ENCODE measurements around the gene TEDC1. TPM values are rescaled to one million over a fixed set of nuclear protein-coding genes. Genes with fewer than 3 reads are reported as not detected.

The TEDC1 gene
- total RNA-seq, 1 experiment from 2014 or later: 17.9 TPM

DNA sequence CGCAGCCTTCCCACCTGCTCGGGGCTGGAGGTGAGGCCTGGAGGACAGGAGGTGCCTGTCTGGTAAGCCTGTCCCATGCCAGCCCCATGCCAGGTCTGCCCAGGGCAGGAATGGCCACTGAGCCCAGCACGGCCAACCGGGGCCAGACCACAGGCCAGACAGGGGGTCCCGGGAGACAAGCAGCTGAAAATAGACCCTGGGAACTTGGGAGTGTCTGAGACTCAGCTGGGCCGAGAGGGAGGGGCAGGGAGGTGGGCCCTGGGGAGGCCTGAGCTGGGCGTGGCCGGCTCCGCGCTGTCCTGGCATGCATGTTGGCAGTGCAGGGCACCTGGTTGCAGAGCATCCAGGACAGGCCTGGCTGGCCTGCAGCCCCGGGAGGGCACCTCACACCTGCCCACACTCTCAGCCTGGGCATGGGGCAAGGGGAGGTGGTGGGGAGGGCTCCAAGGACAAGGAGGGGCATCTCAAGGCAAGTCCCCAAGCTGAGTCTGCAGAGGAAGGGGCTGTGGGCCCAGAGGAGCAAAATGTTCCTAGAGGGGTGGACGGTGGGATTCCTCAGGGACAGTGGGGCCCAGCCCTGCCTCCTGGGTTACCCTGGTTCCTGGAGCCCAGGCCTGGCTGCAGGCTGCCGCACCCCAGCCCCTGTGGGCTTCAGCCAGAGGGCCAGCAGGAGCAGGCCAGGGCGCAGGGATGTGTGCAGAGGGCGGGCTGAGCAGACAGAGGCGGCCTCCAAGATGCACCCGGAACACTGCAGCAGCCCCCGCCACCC, 7.6 kb upstream of the TEDC1 start:
- Mint-ChIP-seq H3K27ac (no peak overlapping the region), H3K36me3 (no peaks in the 10 kb centered on the region), H3K4me3 (no peak overlapping the region), H3K4me1 (peaks cover 18% of the 10 kb centered on the region), H3K9me3 (no peaks in the 10 kb centered on the region), H3K27me3 (ENCODE audit: low read depth) (peaks cover 87% of the 10 kb centered on the region)
- DNase-seq (ENCODE audit: low spot score): no peak
- ATAC-seq: no peak
- TF ChIP-seq CBFB (CRISPR knock-in tag; IDR thresholded peaks at IDR 0.05; ENCODE audit: low read depth): no peak
- no peak for TF ChIP-seq SOX15 (CRISPR knock-in tag; IDR thresholded peaks at IDR 0.05)
- no peak for TF ChIP-seq ZNF416 (CRISPR knock-in tag; IDR thresholded peaks at IDR 0.05)
- no peak for TF ChIP-seq TP53 (CRISPR knock-in tag; IDR thresholded peaks at IDR 0.05)
- TF ChIP-seq ZNF121 (CRISPR knock-in tag; IDR thresholded peaks at IDR 0.05): no peak
- no peak for TF ChIP-seq TCF7 (CRISPR knock-in tag; IDR thresholded peaks at IDR 0.05; ENCODE audit: low read depth)
- ChIA-PET CTCF (interaction anchor here (1.7 to 5.1 kb wide), 2 partner anchors 13 to 113 kb away, joined by 4 to 116 read pairs; no protein-coding TSS in a partner anchor), POLR2A (no interaction called here)

DNA sequence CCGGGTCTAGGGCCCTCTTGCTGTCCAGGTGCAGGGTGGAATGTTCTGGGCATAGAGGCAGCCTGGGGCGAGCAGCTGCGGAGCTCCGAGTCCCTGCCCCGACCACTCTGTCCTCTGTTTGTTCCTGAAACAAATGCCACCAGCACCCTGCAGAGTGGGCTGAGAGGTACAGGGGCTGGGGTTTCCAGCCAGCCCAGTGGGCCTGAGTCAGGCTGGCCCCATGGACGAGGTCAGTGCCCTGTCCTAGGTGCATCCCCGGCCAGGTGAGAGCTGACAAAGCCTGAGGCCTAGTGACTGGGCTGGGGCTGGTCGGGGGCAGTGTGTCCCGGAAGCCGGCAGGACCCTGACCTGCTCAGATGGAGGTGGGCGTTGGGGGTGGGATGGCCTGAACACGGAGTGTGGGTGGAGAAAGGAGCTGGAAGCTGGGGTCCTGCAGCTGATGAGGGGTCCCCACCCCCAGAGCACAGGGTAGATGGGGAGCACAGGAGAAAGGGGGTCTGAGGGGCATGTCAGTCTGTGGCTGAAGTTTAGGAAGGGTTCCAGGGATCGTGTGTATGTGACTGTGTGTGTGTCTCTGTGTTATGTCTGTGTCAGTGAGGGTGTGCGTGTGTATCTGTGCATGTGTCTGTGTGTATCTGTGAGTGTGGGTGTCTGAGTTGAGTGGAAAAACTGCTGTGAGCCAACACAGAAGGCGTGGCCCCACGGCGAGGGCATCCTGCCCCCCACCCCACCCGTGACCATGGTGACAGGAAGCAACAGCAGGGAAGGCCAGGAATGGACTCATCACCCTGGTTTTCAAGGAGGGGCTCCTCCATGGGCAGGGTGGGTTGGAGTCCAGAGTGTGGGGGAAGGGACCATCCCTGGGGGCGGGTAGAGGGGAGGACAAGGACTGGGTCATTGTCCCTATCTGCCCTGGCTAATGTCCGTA, 6.7 kb upstream of the TEDC1 start:
- Mint-ChIP-seq H3K36me3 (no peaks in the 10 kb centered on the region), H3K27ac (no peak overlapping the region), H3K27me3 (ENCODE audit: low read depth) (peaks cover 86% of the 10 kb centered on the region), H3K4me3 (no peak overlapping the region), H3K4me1 (peaks cover 18% of the 10 kb centered on the region), H3K9me3 (no peaks in the 10 kb centered on the region)
- ChIA-PET CTCF (interaction anchor here (1.3 to 5.1 kb wide), 2 partner anchors 9 to 14 kb away, joined by 3 to 116 read pairs; no protein-coding TSS in a partner anchor), POLR2A (no interaction called here)
- DNase-seq (ENCODE audit: low spot score) (no peak), ATAC-seq (no peak)
- TF ChIP-seq MXD4 (CRISPR knock-in tag; IDR thresholded peaks at IDR 0.05; ENCODE audit: borderline replicate concordance): no peak
- no peak for TF ChIP-seq IRF2 (CRISPR knock-in tag; IDR thresholded peaks at IDR 0.05; ENCODE audit: borderline replicate concordance, low read depth)
- TF ChIP-seq JAZF1 (CRISPR knock-in tag; IDR thresholded peaks at IDR 0.05): no peak
- TF ChIP-seq, protein P1, sequence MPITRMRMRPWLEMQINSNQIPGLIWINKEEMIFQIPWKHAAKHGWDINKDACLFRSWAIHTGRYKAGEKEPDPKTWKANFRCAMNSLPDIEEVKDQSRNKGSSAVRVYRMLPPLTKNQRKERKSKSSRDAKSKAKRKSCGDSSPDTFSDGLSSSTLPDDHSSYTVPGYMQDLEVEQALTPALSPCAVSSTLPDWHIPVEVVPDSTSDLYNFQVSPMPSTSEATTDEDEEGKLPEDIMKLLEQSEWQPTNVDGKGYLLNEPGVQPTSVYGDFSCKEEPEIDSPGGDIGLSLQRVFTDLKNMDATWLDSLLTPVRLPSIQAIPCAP (CRISPR knock-in tag; IDR thresholded peaks at IDR 0.05): no peak
- TF ChIP-seq TCF7 (CRISPR knock-in tag; IDR thresholded peaks at IDR 0.05; ENCODE audit: low read depth): no peak
- no peak for TF ChIP-seq ZNF121 (CRISPR knock-in tag; IDR thresholded peaks at IDR 0.05)
- no peak for TF ChIP-seq GTF2I (CRISPR knock-in tag; conservative IDR thresholded peaks at IDR 0.05)
- TF ChIP-seq EMX1 (CRISPR knock-in tag; IDR thresholded peaks at IDR 0.05): no peak
- no peak for TF ChIP-seq FOXP1 (CRISPR knock-in tag; IDR thresholded peaks at IDR 0.05; ENCODE audit: borderline replicate concordance)
- TF ChIP-seq, protein P2, sequence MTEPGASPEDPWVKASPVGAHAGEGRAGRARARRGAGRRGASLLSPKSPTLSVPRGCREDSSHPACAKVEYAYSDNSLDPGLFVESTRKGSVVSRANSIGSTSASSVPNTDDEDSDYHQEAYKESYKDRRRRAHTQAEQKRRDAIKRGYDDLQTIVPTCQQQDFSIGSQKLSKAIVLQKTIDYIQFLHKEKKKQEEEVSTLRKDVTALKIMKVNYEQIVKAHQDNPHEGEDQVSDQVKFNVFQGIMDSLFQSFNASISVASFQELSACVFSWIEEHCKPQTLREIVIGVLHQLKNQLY (CRISPR knock-in tag; IDR thresholded peaks at IDR 0.05): no peak
- TF ChIP-seq ATF1 (CRISPR knock-in tag; IDR thresholded peaks at IDR 0.05): no peak
- no peak for TF ChIP-seq OVOL2 (CRISPR knock-in tag; IDR thresholded peaks at IDR 0.05; ENCODE audit: borderline replicate concordance)
- TF ChIP-seq FOXJ3 (CRISPR knock-in tag; IDR thresholded peaks at IDR 0.05; ENCODE audit: borderline replicate concordance): no peak
- no peak for TF ChIP-seq NFATC4 (CRISPR knock-in tag; IDR thresholded peaks at IDR 0.05)
- TF ChIP-seq, protein P3, sequence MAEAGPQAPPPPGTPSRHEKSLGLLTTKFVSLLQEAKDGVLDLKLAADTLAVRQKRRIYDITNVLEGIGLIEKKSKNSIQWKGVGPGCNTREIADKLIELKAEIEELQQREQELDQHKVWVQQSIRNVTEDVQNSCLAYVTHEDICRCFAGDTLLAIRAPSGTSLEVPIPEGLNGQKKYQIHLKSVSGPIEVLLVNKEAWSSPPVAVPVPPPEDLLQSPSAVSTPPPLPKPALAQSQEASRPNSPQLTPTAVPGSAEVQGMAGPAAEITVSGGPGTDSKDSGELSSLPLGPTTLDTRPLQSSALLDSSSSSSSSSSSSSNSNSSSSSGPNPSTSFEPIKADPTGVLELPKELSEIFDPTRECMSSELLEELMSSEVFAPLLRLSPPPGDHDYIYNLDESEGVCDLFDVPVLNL (CRISPR knock-in tag; IDR thresholded peaks at IDR 0.05; ENCODE audit: borderline replicate concordance, low read depth): no peak
- TF ChIP-seq CBFB (CRISPR knock-in tag; IDR thresholded peaks at IDR 0.05; ENCODE audit: low read depth): no peak
- no peak for TF ChIP-seq JUN (CRISPR knock-in tag; IDR thresholded peaks at IDR 0.05)
- TF ChIP-seq NR3C1 (CRISPR knock-in tag; conservative IDR thresholded peaks at IDR 0.05; ENCODE audit: low read depth): no peak
